Measurements from ENCODE around the gene MEGF10.

Gene MEGF10

DNA sequence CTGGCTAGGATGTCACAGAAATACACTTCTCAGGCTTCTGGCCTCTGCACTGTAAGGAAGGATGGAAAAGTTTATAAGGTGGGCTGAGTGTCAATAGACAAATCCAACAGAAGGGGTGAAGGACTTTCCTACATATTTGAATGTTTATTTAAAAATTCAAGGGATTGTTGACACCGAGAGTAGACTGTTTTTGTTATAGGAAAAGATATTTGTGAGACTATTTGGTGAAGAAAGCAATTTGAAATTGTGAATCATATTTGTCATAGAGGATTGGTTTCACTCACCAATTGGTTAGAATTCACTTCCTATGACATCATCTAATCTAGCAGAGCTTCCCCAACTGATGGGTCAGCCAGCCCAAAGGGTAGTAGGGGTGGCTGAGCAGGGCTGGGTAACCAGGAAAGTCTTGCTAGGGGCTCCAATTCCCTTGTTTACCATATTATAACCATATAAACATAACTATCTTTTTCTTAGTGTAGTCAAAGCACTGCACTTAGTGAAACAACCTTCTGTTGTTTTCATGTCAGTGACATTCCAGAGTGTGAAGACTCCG is 14.9 kb upstream of the MEGF10 start:
- DNase-seq (ENCODE audit: low read depth): no peak
- TF ChIP-seq, protein P1, sequence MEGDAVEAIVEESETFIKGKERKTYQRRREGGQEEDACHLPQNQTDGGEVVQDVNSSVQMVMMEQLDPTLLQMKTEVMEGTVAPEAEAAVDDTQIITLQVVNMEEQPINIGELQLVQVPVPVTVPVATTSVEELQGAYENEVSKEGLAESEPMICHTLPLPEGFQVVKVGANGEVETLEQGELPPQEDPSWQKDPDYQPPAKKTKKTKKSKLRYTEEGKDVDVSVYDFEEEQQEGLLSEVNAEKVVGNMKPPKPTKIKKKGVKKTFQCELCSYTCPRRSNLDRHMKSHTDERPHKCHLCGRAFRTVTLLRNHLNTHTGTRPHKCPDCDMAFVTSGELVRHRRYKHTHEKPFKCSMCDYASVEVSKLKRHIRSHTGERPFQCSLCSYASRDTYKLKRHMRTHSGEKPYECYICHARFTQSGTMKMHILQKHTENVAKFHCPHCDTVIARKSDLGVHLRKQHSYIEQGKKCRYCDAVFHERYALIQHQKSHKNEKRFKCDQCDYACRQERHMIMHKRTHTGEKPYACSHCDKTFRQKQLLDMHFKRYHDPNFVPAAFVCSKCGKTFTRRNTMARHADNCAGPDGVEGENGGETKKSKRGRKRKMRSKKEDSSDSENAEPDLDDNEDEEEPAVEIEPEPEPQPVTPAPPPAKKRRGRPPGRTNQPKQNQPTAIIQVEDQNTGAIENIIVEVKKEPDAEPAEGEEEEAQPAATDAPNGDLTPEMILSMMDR (IDR thresholded peaks at IDR 0.05; ENCODE audit: low read length, missing control alignments): no peak
- no peak overlapping the region for H3K4me3 ChIP-seq (replicated peaks; ENCODE audit: low read depth, low read length)

DNA sequence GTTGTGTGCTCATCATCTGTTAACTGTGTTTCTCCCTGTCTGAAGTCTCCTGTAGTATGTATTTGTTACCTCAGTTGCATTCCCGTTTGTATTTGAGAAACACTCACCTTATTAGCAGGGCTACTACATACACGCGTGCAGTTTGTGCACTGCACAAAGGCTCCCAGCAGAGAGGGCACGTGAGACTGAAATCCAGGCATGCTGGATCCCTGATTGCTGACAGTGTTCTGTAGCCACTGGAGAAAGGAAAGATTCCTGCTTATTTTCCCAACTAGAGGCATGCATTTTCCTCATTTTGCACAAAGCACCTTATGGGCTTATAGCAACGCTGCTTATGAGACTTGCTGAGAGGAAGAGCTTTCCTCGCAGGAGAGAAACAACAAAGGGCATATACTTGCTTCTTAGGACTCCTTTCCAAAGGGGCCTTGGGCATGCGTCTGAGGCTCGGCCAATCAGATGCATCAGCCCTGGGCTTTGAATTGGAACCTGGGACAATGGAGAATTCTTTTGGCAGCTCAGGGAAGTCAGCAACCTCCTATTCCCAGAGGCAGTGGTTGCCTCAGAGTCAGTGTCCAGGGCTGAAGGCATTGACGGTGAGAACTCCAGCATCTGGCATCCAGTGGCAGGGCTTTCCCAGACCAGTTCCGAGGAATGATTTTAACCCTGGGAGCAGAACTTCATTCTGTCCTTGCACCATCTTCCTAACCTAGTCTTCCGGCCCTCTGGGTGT is 9.9 kb upstream of the MEGF10 start:
- TF ChIP-seq, protein P1 (IDR thresholded peaks at IDR 0.05; ENCODE audit: low read length, missing control alignments): no peak
- DNase-seq (ENCODE audit: low read depth): no peak
- no peak overlapping the region for H3K4me3 ChIP-seq (replicated peaks; ENCODE audit: low read depth, low read length)

DNA sequence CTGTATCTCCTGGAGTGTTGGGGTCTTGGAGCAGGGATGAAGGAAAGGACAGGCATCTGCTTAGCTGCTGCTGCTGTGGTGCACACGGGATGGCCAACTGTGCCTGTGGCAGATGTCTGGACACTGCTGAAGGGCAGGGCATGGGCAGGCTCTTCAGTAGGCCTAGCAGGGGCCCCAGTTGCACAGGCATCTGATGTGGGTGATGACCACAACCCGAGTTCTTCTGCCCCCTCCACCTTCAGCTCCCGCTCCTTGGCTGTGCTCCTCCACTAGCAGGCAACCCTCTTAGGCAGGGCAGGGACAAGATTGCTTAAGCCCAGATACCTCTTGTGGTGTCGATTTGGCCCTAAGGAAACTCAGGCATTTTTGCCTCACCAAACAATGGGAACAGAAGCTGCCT is 9.0 kb upstream of the MEGF10 start:
- H3K4me3 ChIP-seq (replicated peaks; ENCODE audit: low read depth, low read length): no peak overlapping the region
- TF ChIP-seq, protein P1 (IDR thresholded peaks at IDR 0.05; ENCODE audit: low read length, missing control alignments): no peak
- no peak for DNase-seq (ENCODE audit: low read depth)

DNA sequence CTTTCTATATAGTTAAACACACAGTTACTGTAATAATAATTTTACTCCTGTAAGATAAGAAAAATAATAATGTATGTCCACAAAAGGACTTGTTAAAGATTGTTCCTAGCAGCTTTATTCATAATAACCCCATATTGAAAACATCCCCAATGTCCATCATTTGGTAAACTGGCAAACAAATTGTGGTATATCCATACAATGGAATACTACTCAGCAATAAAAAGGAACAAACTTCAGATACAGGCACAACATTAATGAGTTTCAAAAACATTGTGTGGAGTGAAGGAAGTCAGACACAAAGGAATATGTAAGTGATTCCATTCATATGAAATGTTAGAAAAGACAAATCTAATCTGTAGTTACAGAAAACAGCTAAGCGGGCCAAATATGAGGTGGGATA is 1.9 kb upstream of the MEGF10 start:
- DNase-seq (ENCODE audit: low read depth): no peak
- no peak overlapping the region for H3K4me3 ChIP-seq (replicated peaks; ENCODE audit: low read depth, low read length)
- TF ChIP-seq, protein P1 (IDR thresholded peaks at IDR 0.05; ENCODE audit: low read length, missing control alignments): no peak

DNA sequence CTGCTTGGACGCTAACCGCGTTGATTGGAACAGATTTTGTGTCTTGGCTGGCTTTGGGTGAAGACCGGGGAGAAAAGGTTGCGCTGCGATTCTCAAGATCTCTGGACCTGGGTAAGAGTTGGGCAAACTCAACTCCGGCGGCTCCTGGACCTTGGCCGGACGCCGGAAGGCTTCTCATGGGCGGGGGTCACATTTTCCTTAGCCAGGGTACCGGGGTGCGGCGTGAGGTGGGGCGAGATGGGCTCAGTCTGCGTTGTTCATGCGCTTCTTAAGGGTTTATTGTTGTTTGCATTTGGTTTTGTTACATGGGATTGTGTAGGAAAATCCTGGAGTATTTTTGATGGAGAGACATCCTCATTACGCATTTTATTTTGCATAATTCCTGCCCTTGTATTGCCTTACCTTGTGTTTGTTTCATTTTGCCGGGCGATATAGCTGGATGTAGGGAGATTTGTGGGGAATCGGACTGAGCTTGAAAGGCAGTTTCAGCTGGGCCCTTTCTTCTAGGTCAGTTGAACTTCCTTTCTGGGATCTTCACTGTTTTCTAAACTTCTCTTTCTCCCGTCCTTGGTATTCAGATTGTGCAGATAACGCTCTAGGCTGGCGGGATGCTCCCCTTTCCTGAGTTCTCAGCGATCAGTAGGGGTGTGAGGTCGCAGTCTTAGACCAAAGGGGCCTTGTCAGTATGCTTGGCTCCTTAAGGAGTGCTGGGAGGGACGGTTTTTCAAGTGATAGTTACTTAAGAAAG is 524 bp downstream of the MEGF10 start:
- H3K4me3 ChIP-seq (replicated peaks; ENCODE audit: low read depth, low read length): peak overlapping the region; percentile 42

DNA sequence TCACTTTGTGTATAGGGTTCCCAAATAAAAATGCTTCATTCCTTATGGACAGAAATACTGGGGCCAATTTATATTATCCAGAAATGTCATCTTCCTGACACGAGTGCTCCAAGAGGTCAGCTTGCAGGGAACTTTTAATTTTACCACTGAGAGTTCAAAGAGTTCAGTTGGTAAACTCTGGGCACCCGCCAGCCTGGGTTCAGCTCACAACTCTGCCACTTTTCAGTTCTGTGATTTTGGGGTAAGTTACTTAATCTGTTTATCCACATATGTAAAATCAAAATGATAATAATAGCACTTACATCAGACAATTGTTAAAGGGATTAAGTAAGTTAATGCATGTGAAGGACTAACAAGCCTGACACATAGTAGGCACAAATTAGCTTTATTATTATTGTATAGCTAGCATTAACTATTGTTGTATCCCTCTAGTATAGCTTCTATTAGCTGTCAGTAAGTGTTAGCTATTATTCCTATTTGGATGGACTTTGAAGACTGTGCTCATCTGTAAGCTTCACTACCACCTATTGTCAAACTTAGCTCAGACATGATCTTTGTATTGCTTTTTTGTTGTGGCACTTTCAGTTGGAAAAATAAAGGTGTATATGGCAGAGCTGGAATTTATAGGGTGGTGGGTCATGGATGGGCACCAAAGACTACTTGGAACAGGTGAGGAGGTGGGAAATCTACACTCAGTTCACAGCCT is 1.6 kb downstream of the MEGF10 start:
- TF ChIP-seq, protein P1 (IDR thresholded peaks at IDR 0.05; ENCODE audit: low read length, missing control alignments): no peak
- no peak for DNase-seq (ENCODE audit: low read depth)
- no peak overlapping the region for H3K4me3 ChIP-seq (replicated peaks; ENCODE audit: low read depth, low read length)

More for the DNA sequence above, 524 bp downstream of the MEGF10 start:
- no peak for DNase-seq (ENCODE audit: low read depth)
- TF ChIP-seq, protein P1 (IDR thresholded peaks at IDR 0.05; ENCODE audit: low read length, missing control alignments): no peak
